ENCODE results near the gene RAX2. TPM values are rescaled to one million over a fixed set of nuclear protein-coding genes. Genes with fewer than 3 reads are reported as not detected.
"Not testable (repeated sequence)": the region's sequence is repeated elsewhere in the genome, so short reads cannot be mapped to it uniquely, and the experiment has no call there.

The RAX2 gene
- total RNA-seq, 1 donor = under 0.01 TPM

DNA sequence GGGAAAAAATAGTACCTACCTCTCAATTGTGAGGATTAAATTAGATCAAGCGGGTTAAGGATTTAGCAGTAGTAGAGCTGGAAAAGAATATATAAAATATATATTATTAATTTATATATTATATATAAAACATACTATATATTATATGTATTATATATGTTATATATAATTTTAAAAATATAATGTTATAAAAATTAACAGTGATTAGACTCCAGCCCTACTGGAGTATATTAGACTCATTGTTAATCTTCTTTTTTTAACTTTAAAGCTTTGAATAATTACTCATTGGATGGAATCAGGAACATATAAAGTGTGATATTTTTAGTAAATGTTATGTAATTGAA, 9.9 kb downstream of the RAX2 start:
- no peak for DNase-seq (ENCODE audit: low read depth in 2 of 3, low spot score in 2 of 3)

DNA sequence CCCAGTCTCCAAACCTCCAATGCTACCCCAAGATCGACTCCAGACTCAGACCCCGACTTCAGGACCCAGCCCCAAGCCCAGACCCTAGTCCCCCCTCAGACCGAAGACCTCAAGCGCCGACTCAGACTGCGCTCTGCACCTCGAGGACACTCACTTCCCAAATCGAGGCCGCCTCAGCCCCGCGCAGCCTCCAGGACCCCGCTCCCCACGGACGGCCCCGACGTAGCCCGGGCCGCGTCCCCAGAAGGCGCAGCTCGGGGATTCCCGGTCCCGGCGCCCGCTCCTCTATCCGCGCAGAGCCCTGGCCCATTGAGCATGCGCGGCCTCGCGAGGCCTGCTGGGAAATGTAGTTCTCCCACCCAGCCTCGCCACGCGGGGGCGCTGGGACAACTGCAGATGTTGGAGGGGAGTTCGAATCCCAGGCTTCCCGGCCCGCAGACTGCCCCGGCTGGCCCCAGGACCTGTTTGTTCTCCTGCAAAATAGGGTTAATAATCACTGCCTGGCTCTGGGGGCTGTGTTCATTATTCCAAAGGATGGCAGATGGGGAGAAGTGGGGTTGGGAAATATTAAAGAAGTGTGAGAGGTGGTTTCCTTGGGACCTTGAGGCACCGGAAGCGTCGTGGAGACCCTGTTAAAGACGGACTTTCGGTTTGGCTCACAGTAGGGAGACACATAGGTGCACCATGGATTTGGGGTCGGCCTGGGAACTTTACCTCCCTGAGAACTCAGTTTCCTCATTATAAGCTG, 10.5 kb downstream of the RAX2 start, which contains the start of gene APBA3:
TSS of gene APBA3 (minus strand) at position 311 of the 748 bp plus-strand sequence. CDS start 1,428 bp downstream, outside the sequence.
- peak; percentile 92 to 97 (median 95) for DNase-seq (ENCODE audit: low read depth in 2 of 3, low spot score in 2 of 3)

DNA sequence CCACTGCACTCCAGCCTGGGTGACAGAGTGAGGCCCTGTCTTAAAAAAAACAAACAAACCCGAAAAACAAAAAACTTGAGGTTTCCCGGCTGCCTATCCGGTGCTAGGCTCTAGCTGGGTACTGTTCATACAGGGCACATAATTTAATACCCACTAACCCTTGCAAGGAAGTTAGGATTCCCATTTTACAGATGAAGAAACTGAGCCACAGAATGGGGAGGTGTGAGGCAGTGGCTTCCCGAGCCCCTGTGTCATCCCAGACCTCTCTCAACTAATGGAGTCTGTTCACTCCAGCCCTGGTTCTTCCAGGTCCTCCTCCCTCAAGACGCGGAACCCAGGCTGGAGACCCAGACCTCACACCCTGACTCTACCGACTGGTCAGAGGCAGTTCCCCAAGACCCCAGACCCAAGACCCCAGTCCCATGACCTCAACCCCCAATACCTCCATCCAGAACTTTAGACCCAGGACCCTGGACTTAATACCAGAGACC, 11.1 kb downstream of the RAX2 start:
- no peak for DNase-seq (ENCODE audit: low read depth in 2 of 3, low spot score in 2 of 3)

DNA sequence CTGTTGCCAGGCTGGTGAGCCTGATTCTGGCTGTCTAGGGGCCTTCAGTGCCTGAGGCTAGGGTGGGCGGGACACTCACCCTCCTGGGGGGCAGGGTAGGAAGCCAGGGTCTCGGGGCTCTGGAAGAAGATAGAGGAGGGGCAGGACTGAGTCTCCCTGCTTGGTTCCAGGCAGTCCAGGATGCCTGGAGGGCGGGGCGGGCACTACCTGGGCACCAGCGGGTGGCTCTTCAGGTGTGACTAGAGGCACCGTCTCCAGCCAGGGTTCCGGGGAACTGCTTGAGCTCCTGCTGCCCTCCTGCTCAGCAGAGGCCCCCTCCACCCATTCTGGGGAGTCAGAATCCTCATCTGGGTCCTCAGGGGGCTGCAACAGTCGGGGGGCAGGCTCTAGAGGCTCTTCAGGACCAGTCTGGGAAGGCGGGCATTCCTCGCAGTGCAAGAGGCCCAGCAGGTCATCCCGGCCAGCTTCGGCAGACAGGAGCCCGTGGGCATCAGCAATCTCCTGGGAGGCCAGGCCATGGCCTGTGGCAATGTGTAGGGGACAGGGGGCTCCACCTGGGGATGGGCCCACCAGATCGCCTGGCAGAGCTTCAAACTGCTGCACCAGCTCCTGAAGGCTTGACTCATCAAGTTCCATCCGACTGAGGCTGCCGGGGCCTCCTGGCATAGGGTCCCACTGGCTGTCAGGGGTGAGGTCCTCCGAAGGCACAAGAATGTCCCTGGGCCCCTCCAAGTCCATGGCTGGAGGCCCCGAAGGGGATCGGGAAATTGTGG, 12.4 kb downstream of the RAX2 start:
- DNase-seq (ENCODE audit: low read depth in 2 of 3, low spot score in 2 of 3) = no peak

DNA sequence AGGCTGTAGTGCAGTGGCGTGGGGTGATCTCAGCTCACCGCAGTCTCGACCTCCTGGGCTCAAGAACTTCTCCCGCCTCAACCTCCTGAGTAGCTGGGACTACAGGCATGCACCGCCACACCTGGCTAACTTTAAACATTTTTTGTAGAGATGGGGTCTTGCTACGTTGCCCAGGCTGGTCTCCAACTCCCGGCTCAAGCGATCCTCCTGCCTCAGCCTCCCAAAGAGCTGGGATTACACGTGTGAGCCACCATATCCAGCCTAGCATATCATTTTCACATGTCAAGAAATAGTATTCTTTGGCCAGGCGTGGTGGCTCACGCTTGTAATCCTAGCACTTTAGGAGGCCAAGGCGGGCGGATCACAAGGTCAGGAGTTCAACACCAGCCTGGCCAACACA, 13.7 kb downstream of the RAX2 start:
- not testable (repeated sequence) for DNase-seq (ENCODE audit: low read depth in 2 of 3, low spot score in 2 of 3)

DNA sequence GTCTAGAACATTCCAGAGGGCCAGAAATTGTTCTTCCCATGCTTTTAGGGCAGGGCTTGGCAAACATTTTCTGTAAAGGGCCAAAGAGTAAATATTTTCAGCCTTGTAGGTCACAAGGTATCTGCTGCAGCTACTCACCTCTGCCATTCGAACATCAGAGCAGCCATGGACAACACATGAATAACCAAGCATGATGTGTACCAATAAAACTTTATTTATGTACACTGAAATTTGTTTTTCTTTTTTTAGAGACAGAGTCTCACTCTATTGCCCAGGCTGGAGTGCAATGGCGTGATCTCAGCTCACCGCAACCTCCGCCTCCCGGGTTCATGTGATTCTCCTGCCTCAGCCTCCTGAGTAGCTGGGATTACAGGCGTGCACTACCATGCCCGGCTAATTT, 14.3 kb downstream of the RAX2 start:
- DNase-seq (ENCODE audit: low read depth in 2 of 3, low spot score in 2 of 3) = not testable (repeated sequence)

DNA sequence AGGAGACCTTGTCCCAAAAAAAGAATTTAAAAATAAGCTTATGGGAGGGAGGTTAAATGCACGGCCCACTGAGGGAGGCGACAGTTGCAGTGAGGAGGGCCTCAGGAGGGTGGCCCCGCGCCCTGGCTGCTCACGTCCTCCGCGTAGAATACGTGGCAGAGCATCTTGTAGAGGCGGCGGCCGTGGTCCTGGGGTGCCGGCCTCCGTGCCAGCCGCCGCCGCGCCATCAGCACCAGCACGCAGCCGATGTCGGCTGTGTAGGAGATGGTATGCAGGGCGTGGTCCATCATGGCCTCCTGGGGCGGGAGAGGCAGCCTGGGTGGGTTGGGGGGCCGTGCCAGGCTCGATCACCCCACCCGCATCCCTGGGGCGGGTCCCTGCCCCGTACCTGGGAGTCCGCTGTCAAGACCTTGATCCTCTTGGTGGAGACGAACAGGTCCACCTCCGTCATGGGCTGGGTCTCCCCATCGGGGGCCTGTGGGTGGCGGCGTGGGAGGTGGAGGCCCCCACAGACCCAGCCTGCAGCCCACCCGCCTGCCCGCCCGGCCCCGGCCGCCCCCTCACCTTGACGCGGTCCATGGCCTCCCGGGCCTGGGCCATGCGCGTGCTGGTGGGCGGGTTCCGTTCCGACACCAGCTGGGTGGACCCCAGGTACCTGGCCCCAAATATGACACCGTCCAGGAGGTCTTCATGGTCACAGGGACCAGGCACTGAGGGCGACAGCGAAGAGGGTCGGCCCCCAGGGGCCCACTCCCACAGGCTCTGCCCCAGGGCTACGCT, 18.2 kb downstream of the RAX2 start:
- no peak for DNase-seq (ENCODE audit: low read depth in 2 of 3, low spot score in 2 of 3)

DNA sequence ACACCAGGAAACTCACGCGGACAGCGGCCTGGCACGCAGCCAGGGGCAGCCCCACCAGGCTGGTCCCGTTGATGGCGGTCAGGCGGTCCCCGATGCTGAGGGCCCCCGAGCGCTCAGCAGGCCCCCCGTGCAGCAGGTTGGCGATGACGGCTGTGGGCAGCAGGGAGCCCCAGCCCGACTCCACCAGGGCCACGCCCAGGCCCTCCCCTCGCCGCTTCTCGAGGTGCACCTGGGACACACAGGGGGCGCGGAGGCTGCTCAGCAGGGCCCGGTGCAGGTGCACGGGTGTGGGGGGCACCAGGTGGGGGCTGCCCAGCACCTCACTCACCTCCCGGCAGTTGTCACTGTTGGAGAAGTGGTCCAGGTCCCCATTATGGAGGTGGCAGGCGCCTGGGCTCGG, 19.5 kb downstream of the RAX2 start:
- no peak for DNase-seq (ENCODE audit: low read depth in 2 of 3, low spot score in 2 of 3)

DNA sequence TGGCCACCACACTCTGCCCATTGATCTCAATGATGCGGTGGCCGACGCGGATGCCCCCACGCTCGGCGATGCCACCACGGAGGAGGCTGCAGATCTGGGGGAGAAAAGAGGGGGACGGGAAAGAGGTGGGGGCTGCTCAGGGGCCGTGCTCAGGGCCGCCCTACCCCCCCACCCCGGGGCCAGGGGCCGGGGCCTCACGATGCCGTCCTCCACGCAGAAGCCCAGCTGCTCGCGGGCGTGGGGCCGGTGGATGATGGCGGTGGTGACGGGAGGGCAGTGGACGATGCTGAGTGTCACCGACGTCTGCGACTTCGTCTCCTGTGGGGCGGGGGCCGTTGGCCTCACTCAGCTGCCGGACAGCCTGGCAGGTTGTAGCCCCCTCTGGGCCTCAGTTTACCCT, 20.8 kb downstream of the RAX2 start:
- DNase-seq (ENCODE audit: low read depth in 2 of 3, low spot score in 2 of 3) = no peak

DNA sequence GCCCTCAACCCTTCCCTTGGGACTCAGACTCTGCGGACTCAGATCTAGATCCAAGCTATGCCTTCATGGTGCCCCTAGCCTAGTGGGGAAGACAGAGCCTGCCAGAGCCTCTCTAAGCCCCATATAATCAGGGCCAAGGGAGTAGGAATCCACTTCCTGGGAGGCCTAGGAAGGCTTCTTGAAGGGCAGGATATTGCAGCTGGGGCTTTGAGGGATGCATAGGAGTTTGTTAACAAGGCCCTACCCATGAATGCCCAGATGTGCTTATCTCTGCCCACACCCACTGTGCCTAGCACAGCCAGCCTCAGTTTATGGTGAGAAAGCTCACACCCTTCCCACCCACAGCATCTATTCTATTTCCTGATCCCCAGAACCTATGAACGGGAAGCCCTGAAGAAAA, 21.8 kb downstream of the RAX2 start:
- no peak for DNase-seq (ENCODE audit: low read depth in 2 of 3, low spot score in 2 of 3)

DNA sequence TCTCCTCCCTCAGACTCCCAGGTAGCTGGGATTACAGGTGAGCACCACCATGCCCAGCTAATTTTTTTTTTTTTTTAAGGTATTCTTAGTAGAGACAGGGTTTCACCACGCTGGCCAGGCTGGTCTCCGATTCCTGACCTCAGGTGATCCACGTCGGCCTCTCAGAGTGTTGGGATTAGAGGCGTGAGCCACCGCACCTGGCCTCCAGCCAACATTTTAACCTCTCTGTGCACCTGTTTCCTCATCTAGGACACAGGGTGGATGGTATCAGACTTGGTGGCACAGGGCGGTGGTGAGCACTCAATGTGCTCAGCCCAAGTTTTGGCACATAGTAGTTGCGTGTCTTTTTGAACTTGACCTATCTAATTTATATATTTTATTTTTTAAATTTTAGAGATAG, 23.1 kb downstream of the RAX2 start:
- DNase-seq (ENCODE audit: low read depth in 2 of 3, low spot score in 2 of 3) = no peak

DNA sequence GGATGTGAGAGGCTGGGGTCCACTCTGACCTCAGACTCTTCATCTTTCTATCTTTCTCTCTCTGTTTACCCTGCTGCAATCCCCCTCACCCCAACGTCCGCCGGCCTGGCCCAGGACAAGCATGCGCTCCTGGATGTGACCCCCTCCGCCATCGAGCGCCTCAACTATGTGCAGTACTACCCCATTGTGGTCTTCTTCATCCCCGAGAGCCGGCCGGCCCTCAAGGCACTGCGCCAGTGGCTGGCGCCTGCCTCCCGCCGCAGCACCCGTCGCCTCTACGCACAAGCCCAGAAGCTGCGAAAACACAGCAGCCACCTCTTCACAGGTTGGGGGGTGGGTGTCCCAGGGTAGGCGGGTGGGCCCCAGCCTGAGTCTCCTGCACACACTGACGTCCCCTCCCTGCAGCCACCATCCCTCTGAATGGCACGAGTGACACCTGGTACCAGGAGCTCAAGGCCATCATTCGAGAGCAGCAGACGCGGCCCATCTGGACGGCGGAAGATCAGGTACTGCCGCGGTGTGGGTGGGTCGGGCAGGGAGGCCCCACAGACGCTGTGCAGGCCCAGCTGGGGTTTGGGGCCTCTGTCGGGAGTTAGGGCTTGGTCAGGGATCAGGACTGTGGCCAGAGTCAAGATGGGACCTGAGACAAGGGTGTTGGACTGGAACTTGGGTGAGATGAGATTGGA, 25.5 kb downstream of the RAX2 start:
- no peak for DNase-seq (ENCODE audit: low read depth in 2 of 3, low spot score in 2 of 3)

DNA sequence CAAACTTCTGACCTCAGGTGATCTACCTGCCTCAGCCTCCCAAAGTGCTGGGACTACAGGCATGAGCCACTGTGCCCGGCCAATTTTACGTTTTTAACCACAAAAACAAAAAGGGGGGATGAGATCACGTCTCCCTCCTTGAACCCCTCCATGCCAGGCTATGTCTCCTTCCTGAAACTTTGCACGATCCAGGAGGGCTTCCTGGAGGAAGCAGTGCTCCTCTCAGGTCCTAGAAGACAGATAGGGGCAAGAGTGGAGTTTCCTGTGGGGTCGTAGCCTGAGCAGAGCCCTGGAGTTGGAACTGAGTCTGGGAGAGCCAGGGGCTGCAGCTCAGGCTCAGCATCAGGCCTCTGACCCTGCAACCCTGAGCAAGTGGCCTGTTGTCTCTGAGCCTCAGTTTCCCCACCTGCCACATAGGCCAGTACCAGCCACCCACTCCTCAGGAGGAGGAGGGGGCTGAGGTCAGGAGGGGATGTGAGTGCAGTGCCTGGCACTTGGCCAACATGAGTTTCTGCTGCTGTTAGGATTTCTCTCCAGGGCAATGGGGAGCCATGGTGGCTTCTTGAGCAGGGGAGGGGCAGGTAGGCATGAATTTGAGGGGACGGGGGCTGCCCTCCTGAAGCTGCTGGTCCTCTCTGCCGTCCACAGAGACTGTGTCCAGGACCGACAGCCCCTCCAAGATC, 26.5 kb downstream of the RAX2 start:
- no peak for DNase-seq (ENCODE audit: low read depth in 2 of 3, low spot score in 2 of 3)

DNA sequence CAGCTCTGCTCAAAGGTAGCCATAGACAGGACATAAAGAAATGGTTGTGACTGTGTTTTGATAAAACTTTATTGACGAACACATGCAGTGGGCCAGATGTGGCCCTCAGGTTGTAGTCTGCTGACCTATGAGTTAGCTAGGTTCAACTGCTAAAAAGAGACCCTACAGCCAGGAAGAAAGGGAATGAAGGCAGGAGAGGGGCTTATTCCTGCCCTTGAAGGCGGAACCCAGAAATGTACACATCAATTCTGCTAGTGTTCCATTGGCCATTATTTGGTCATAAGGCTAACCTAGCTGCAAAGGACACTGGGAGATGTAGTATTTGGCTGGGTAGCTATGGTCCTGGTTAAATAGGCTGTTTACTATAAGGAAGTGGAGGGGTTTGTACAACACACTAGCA, 28.5 kb downstream of the RAX2 start:
- peak in 1 of 3 donors; percentile 15 for DNase-seq (ENCODE audit: low read depth in 2 of 3, low spot score in 2 of 3)

DNA sequence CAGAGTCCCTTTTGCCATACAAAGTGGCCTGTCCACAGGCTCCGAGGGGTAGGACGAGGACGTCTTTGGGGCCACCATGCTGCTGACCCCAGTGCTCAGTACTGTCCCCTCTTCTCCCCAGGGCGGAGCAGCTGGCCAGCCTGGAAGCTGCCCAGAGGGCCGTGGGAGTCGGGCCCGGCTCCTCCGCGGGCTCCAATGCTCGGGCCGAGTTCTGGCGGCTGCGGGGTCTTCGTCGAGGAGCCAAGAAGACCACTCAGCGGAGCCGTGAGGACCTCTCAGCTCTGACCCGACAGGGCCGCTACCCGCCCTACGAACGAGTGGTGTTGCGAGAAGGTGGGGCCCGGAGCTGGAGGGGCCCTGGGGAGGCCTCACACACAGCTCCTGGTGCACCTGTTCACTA, 31.6 kb downstream of the RAX2 start:
- no peak for DNase-seq (ENCODE audit: low read depth in 2 of 3, low spot score in 2 of 3)

DNA sequence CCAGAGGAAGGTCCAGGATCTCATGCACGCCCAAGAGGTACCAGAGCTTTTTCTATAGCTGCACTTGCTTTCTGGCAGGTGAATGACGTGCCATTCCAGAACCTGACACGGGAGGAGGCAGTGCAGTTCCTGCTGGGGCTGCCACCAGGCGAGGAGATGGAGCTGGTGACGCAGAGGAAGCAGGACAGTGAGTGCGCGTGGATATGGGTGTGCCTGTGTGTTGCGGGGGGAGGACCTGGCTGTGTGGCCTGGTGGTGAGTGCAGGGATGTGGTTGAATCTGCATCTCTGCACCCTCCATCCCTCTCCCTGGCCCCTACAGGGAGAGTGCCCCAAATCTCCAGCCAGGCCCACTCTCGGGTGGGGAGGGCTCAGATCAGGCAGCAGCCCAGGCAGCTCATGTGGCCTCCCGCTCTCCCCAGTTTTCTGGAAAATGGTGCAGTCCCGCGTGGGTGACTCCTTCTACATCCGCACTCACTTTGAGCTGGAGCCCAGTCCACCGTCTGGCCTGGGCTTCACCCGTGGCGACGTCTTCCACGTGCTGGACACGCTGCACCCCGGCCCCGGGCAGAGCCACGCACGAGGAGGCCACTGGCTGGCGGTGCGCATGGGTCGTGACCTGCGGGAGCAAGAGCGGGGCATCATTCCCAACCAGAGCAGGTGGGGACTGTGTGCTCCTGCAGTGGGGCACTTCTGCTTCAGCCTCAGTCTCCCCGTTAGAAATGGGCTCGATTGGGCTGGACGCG, 33.4 kb downstream of the RAX2 start:
- no peak for DNase-seq (ENCODE audit: low read depth in 2 of 3, low spot score in 2 of 3)

DNA sequence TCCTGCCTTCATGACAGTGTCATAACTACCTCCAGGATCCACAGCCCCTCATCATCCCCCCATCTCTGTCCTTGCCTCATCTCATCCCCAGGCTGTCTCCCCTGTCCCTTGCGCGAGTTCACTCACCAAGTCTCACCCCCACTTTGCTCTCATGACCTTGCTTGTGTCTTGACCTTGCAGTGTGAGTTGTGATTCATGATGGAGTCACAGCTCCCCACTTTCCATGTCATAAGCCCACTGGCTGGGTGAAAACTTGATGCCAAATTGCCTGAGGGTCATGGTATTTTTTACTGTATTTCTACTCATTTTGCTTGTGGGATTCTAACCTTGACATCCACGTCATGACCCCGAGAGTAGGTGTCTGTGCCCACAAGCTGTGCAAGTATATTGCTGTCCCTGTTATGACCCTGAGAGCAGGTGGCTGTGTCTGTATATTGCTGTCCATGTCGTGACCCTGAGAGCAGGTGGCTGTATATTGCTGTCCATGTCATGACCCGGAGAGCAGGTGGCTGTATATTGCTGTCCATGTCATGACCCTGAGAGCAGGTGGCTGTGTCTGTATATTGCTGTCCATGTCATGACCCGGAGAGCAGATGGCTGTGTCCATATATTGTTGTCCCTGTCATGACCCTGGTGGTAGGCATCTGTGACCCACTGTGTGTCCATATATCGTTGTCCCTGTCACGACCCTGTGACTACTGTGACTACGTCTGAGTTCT, 34.4 kb downstream of the RAX2 start:
- DNase-seq (ENCODE audit: low read depth in 2 of 3, low spot score in 2 of 3) = no peak

DNA sequence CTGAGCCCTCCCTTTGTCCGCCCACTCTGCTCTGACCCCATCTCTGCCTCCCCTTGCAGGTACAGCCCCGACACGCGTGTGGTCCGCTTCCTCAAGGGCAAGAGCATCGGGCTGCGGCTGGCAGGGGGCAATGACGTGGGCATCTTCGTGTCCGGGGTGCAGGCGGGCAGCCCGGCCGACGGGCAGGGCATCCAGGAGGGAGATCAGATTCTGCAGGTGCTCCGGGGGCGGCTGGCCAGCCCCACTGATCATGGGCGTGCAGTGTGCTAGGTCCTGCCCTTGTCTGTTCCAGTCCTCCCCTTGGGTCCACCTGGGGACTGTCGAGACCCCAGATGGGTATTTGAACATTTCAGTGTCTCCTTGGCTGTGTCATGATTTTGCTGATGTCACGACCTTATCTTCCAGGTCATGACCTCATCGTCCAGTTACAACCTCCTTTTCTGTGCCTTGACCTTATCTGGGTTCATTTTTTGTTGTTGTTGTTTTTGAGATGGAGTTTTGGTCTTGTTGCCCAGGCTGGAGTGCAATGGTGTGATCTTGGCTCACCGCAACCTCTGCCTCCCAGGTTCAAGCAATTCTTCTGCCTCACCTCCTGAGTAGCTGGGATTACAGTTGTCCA, 35.8 kb downstream of the RAX2 start:
- DNase-seq (ENCODE audit: low read depth in 2 of 3, low spot score in 2 of 3) = no peak

DNA sequence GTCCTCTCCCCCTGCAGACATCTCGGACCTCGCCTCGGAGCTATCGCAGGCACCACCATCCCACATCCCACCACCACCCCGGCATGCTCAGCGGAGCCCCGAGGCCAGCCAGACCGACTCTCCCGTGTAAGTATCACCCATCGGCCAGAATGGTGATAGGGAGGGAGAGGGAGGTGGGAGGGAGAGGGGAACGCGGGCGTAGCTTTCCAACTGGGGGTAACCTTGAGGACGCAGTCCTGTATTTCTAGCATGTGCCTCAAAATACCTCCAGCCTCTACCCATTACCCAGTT, 37.8 kb downstream of the RAX2 start:
- DNase-seq (ENCODE audit: low read depth in 2 of 3, low spot score in 2 of 3) = no peak
